Activated T-cell treated with anti-CD3 and anti-CD28 coated beads for 1 hour (primary cell): ENCODE results near the gene MRC2.
"Not testable (repeated sequence)": the region's sequence is repeated elsewhere in the genome, so short reads cannot be mapped to it uniquely, and the experiment has no call there.

ENCODE experiments used
- DNase-seq: peaks from one replicate; pipeline ENCODE4 v3.0.0-alpha.2; 2020; ENCODE audit warnings: low read depth

Gene MRC2

DNA sequence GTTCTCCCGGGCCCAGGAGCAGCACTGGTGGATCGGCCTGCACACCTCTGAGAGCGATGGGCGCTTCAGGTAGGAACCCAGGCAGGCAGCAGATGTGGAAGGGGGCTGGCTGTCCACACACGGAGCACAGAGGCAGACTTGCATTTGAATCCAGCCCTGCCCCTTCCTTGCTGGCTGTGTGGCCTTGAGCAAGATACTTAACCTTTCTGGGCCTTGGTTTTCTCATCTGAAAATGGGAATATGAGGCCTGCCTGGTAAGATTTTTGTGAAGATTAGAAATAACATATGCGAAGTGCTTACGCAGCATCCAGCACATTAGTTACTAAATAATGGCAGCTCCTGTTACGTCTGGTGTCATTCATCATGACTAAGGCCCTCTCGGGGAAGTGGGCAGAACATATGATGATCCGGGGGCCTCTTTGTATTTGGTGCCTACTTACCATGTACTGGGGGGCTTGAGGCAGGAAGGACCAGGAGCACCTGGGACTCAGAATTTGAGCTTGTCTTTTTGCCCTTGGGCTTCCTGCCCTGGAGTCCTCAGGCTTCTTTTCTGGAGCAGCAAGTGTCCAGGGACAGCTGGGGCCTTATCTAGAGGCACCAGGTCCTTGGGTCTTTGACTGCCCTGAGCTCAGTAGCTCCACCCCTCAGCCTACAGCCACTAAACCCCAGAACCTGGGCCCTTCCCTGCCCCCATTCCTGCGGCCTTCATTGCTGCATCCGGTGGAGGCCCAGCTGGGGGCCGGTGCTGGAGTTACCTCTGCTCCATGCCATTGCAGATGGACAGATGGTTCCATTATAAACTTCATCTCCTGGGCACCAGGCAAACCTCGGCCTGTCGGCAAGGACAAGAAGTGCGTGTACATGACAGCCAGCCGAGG, 53.8 kb downstream of the MRC2 start:
- no peak for DNase-seq

DNA sequence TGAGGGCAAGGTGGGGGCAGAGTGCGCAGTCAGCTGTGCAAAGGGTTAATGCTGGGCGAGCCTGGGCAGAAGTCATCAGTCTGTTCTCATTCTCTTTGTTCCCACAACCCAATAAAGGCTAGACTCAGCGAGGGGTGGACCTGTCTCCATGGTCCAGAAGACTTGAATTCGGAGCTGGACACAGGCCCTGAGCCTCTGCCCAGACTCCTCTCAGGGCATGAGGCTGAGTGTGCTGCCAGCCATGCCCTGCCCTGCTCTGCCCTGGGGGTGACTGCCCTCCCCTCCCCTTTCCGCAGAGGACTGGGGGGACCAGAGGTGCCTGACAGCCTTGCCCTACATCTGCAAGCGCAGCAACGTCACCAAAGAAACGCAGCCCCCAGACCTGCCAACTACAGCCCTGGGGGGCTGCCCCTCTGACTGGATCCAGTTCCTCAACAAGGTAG, 54.5 kb downstream of the MRC2 start:
- DNase-seq: no peak

DNA sequence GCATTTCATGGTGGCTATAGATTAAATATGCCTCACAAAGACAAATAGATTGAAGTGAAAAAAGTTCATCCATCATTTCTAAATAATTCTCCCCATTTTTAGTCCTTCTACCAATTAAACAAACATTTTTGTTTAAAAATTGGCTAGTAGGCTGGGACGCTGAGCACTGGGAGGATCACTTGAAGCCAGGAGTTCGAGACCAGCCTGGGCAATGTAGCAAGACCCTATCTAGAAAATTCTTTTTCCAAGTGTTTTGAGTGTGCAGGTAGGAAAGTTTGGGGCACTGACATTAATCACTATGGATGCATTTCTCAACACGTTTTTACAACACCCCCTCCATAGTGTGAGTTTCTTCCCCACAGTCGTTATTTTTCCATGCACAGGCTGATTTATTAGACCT, 56.7 kb downstream of the MRC2 start:
- no peak for DNase-seq

DNA sequence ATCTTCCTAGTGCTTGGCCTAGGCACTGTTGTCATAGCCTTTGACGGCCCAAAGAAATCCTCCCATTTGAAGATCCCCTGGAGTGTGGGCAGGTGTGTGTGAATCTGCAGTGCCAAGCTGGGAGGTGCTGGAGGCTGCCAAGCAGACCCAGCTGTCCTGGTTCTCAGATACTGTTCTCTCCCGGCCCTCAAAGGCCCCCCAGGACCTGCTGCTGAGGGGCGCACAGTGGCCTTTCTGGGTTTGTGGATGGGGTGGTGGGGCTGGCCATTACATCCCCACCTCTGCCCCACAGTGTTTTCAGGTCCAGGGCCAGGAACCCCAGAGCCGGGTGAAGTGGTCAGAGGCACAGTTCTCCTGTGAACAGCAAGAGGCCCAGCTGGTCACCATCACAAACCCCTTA, 60.5 kb downstream of the MRC2 start:
- DNase-seq: no peak

DNA sequence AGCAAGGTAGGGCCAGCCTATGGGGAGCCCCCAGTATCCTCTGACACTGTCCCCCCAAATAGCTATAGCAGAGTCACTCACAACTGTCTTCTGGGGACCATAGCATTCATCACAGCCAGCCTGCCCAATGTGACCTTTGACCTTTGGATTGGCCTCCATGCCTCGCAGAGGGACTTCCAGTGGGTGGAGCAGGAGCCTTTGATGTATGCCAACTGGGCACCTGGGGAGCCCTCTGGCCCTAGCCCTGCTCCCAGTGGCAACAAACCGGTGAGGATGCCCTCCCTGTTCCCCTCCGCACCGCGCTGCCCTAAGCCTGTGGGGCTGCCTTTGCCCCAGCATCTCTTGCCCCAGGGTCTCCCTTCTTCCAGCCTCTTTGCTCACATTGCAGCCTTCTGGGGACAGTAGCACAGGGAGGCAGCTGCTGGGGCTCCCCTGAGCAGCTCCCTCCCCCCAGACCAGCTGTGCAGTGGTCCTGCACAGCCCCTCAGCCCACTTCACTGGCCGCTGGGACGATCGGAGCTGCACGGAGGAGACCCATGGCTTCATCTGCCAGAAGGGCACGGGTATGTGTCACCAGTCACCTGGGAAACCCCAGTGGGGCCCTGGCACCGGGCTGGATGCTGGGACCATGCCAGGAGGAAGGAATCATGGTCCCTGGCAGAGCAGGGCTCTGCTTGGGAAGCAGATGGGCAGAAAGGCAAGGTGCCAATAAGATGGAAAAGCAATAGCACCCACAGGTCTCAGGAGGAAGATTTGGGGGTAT, 61.1 kb downstream of the MRC2 start:
- DNase-seq: no peak

DNA sequence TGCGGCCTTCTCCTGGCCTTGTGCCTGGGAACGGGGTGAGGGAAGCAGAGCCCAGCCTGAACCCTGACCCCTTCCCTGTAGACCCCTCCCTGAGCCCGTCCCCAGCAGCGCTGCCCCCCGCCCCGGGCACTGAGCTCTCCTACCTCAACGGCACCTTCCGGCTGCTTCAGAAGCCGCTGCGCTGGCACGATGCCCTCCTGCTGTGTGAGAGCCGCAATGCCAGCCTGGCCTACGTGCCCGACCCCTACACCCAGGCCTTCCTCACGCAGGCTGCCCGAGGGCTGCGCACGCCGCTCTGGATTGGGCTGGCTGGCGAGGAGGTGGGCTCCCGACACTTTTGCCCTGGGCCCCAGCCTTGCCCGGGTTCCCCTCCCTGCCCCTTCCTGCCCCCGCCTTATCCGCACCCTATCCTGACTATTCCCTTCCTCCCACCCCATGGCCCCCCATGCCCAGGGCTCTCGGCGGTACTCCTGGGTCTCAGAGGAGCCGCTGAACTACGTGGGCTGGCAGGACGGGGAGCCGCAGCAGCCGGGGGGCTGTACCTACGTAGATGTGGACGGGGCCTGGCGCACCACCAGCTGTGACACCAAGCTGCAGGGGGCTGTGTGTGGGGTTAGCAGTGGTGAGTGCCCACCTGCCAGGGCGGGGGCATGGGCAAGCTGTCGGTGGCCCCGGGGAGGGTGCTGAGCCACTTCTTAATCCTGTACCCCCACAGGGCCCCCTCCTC, 62.1 kb downstream of the MRC2 start:
- DNase-seq: no peak

DNA sequence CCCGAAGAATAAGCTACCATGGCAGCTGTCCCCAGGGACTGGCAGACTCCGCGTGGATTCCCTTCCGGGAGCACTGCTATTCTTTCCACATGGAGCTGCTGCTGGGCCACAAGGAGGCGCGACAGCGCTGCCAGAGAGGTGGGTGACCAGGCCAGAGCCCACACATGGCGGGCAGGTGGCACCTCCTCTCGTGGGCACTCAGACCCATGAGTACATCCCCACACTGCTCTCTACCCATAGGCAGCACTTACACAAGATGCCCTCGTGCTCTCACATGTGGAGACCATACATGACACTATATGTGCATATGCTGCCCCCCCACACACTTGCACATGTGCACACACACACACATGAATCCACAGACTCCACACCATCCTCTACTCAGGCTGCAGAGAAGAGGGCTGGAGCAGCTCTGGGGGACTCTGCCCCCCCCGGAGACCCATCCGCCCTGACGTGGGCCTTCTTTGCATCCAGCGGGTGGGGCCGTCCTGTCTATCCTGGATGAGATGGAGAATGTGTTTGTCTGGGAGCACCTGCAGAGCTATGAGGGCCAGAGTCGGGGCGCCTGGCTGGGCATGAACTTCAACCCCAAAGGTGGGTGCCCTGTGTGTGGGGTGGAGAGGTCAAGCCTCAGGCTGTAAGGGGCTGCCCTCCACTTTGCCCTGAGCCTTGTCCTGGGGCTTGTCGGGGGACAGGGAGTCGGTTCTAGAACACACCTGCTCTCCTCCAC, 62.9 kb downstream of the MRC2 start:
- DNase-seq: no peak

DNA sequence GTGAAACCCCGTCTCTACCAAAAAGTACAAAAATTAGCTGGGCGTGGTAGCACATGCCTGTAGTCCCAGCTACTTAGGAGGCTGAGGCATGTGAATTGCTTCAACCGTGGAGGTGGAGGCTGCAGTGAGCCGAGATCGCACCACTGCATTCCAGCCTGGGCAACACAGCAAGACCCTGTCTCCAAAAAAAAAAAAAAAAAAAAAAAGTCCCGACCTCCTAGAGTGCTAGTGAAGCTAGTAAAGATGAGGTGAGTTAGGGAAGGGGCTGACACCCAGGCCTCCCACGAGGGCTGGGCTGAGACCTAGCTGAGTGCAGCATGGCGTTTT, 64.1 kb downstream of the MRC2 start:
- DNase-seq: not testable (repeated sequence)

DNA sequence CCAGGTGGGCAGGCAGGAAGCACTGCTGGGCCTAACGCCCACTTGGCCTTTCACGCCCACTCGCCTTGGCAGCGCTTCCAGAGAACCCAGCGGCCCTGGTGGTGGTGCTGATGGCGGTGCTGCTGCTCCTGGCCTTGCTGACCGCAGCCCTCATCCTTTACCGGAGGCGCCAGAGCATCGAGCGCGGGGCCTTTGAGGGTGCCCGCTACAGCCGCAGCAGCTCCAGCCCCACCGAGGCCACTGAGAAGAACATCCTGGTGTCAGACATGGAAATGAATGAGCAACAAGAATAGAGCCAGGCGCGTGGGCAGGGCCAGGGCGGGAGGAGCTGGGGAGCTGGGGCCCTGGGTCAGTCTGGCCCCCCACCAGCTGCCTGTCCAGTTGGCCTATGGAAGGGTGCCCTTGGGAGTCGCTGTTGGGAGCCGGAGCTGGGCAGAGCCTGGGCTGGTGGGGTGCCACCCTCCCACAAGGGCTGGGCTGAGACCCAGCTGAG, 64.7 kb downstream of the MRC2 start:
- no peak for DNase-seq

DNA sequence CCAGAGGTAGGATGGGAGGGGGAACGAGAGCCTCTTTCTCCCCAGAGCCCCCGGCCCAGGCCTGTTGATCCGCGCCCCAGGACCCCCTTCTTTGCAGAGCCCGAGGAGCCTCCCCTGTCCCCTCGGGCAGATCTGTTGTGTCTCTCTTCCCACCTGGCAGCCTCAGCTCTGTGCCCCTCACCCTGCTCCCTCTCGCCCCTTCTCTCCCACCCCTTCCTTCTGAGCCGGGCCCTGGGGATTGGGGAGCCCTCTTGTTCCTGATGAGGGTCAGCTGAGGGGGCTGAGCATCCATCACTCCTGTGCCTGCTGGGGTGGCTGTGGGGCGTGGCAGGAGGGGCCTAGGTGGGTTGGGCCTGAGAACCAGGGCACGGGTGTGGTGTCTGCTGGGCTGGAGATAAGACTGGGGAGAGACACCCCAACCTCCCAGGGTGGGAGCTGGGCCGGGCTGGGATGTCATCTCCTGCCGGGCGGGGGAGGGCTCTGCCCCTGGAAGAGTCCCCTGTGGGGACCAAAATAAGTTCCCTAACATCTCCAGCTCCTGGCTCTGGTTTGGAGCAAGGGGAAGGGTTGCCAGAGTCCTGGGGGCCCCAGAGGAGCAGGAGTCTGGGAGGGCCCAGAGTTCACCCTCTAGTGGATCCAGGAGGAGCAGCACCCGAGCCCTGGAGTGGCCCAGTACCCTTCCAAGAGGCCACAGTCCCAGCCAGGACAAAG, 65.4 kb downstream of the MRC2 start:
- no peak for DNase-seq

DNA sequence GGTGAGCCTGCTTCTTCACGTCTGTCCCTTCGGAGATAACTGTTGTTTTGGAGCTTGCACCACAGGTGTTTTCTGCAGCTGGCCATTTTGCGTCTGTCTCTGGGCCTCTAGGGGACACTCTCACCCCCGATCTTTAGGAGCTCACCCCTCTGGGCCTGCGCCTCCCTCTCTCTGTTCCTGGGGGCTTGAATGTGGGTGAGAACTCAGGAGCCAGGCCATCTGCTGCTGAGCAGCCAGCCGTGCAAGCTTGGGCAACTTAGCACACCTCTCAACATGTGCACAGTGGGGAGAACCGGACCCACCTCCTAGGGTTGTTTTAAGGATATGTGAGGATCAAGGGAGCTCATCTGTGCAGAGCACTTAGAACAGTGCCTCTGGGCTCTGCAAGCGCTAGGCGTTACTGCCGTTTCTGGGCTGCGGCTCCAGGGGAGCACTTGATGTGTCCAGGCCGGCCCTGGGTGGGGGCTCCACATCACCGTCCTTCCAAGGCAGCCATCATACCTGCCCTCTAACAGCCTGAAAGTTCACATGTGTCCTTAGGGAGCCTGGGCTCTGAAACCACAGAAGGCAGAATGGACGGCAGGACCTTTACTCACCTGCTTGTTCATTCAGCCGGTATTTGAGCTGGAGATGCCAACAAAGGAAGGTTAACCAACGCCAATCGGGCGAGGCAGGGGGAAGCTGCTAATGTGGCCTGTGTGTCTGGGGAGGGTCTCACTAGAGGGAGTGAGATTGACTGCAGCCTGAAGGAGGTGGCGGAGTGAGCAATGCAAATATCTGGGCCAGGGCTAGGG, 66.3 kb downstream of the MRC2 start:
- DNase-seq: no peak

DNA sequence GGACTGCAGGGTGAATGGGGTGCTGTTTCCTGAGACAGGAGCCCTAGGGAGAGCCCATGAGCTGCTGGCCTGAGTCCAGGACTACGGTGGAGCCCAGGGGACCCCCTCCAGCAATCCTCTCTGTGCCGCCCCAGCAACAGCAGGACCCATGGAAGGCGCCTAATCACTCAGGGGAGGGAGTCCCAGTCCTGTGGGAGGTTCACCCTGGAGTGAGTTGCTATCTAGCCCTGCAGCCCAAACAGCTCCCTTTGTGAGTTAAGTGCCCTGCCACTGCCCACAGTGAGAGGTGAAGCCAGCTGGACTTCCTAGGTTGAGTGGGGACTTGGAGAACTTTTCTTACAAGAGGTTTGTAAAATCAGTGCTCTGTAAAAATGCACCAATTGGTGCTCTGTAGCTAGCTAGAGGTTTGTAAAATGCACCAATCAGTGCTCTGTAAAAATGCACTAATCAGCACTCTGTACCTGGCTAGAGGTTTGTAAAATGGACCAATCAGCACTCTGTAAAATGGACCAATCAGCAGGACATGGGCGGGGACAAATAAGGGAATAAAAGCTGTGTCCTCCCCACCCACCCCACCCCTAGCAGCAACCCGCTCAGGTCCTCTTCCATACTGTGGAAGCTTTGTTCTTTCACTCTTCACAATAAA, 67.7 kb downstream of the MRC2 start:
- not testable (repeated sequence) for DNase-seq

DNA sequence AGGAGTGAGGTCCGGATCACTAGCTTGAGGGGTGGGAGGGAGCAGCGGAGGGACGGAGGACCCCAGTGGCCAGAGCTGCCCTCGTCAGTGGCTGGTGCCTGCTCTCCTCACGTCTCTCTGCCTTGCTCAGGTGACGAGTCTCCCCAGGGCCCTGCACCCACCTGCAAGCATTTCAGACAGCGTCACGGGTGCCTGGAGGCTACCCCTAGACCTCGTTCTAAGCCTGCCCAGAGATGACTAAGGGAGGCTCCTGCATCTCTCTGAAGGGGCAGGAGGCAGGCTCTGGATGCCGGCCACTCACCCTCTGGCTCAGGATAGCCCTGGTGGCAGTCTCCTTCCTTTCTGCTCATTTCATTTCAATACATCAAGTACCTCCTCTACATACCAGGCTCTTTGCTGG, 68.8 kb downstream of the MRC2 start:
- DNase-seq: no peak

DNA sequence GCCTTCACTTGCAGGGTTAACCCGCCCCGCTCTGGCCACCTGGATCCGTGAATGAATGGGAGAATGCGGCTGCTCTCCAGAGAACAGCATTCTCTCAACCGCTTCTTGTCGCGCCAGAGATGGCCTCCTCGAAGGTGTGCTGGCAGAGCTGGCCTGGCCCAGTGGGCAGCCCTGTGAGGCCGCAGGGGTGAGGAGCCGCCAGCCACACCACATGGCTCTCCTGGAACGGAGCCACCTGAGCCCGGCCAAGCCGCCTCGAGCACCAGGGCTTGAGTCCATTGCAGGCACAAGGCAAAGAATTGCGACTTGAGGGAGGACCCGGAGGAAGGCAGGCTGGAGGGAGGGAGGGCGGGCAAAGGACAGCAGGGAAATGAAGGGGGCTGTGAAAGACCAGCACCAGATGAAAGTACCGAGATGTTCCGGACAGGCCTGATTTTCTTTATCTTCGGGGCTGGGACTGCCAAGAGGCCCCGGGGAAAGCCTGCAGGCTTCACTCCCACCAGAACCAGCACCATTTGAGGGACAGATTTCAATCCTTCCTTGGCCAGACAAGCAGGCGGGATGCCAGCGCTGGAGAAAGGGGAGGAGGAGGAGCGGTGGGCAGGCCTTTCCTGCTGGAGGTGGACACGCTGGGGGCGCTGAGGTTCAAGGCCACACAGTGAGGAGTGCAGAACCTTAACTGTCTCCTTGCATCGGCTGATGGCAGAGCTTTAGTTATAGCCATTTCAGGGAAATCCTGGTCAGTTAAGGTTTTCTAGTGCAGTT, 69.4 kb downstream of the MRC2 start:
- no peak for DNase-seq

DNA sequence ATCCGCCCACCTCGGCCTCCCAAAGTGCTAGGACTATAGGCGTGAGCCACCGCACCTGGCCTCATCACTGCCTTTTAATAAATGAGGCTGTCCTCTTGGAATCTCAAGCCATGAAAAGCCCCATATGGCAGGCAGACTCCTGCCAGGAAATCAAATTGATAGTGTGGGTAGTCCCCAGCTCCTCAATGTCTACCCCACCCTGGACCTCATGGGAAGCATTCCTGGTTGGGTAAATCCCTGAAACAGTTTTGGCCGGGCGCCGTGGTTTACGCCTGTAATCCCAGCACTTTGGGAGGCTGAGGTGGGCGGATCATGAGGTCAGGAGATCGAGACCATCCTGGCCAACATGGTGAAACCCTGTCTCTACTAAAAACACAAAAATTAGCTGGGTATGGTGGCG, 71.0 kb downstream of the MRC2 start:
- DNase-seq: not testable (repeated sequence)

DNA sequence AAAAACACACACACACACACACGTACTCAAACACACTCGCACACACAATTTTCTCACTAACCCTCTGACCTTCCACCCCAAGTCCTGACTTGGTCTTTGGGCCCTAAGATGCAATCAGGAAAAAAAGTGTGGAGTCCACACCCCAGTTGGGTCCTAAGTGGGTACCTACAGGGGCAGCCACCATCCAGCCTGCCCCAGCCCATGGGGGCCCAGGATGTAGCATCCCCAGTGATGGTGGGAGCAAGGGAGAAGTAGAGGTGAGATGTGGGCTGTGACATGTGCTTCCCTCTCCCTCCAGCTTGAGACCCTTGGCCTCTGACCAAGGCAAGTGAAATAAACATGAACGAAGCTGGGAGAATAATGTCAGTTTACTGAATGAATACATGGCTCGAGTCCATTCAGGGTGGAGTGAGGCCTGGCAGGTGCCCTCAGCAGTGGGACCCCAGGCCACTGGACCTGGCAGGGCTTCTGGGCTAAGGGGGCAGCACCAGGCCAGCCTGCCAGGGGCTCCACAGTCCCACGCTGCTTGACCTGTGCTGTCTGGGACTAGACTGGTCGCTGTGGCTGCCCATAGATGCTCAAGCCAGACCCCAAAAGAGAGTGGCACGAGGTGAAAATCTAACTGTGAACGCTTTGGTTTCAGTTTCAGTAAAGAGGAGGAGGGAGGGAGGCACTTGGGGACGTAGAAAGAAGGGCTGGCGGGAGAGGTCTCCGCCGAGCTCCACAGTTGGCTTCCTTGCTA, 73.7 kb downstream of the MRC2 start:
- DNase-seq: no peak

DNA sequence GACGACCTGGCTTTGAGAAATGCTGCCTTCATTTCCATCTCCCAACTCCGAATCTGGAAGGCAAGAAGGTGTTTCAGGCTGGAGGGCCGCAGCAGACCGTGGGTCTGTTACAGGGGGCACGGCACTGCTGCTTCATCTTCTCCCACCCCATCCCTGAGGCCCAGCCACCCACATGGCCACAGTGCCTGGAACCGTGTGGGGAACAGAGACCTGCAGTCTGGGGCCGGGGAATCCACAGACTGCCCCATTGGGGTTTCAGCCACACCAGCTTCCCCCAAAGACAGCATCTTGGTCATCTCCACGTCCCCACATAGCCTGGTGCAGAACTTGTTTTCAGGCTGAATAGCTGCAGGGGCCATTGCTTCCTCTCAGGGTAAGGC, 74.2 kb downstream of the MRC2 start:
- DNase-seq: no peak

DNA sequence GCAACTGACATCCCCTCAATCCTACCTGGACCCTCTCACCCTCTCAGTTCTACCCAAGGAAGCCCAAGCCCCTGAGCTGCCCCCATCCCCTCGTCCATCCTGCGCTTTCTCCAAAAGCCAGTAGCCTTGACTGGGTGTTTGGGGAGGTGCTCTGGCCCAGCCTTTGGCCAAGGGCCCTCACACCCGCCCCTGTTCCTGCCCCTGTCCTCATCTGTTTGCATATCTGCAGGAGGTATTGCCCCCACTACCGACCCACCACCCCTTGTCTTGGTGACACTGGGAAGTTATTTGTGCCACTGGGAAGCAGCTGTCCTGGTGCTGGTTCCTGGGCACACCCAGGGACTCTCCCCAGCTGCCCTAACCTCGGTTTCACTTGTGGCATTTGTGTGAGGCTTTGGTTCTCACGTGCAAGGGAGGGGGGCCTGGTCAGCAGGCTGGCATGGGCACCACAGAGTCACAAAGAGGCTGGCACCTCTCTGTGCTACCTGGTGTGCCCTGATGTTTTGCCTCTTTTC, 75.3 kb downstream of the MRC2 start:
- no peak for DNase-seq
